K562 (cell line): Measurements from ENCODE around the gene GP1BB. TPM values are rescaled to one million over a fixed set of nuclear protein-coding genes. Genes with fewer than 3 reads are reported as not detected.

Experiments used
- ATAC-seq: fragments of 200-7000 bp; cut with Tn5 transposase; 3 replicates; pipeline ENCODE4 v1.9.1; 2020; ENCODE audit warnings: moderate library complexity
- BruUV-seq: library from RNA; stranded (reverse); fragments of 400-500 nt; replicated peaks from 2 replicates; lab custom pipeline; 2021; lab: Mats Ljungman, UMichigan
- CTCF ChIA-PET: fragments of 300-600 bp; formaldehyde crosslinking; extraction: SDS; loops from one replicate; lab custom pipeline; 2021; ENCODE audit warnings: low intra/inter-chr PET ratio; lab: Yijun Ruan, JAX
- POLR2A ChIA-PET: fragments of 300-600, 350-650 bp; sonication (Branson Sonifier 250); formaldehyde crosslinking; extraction: SDS; loops from one replicate; lab custom pipeline; 2021; ENCODE audit warnings: antibody characterized with exemption, inconsistent platforms; lab: Yijun Ruan, JAX
- DNase-seq, 4 experiments: peaks; one replicate each; pipeline versions ENCODE4 v3.0.0 to v3.0.0-alpha.2; 2011 to 2018; ENCODE audit warnings: low spot score in 3 of 4, mixed read lengths in 3 of 4; ENCODE audit errors: extremely low read depth in 1 of 4
- FAIRE-seq: peaks from 2 replicates; lab custom pipeline; 2011; peaks lifted over from hg19 to GRCh38; lab: Jason Lieb, UNC
- H2AFZ ChIP-seq: 2 replicates; pipeline ENCODE4 v1.6.0; 2011; ENCODE audit warnings: low read depth, low read length, control low read depth, inconsistent platforms
- H3K27ac ChIP-seq: fragments of 200-600 bp; 3 replicates; pipeline ENCODE4 v1.8.0; 2011; ENCODE audit warnings: low read depth, mild to moderate bottlenecking, control low read depth, inconsistent platforms, low read length, moderate library complexity, mixed read lengths; ENCODE audit errors: extremely low read depth
- H3K27me3 ChIP-seq, 2 experiments: fragments of 300-600 bp in 1 of 2; 2 replicates in 1 of 2; 3 replicates in 1 of 2; pipeline versions ENCODE4 v1.6.0 to v1.8.0; 2011; ENCODE audit warnings: inconsistent platforms in 2 of 2, low read length in 2 of 2, mild to moderate bottlenecking in 1 of 2, mixed read lengths in 1 of 2, moderate library complexity in 1 of 2; ENCODE audit not compliant: control insufficient read depth in 2 of 2, insufficient read depth in 2 of 2
- H3K36me3 ChIP-seq: fragments of 300-600 bp; 3 replicates; pipeline ENCODE4 v1.8.0; 2011; ENCODE audit warnings: mild to moderate bottlenecking, low read length, inconsistent platforms; ENCODE audit not compliant: control insufficient read depth, insufficient read depth
- H3K4me1 ChIP-seq, 2 experiments: fragments of 200-600 bp in 1 of 2; replicated peaks in 1 of 2; 2 replicates in 1 of 2; 3 replicates in 1 of 2; pipeline versions ENCODE4 v1.5.1 to v1.8.0; 2011; ENCODE audit warnings: inconsistent platforms in 2 of 2, low read length in 2 of 2, mild to moderate bottlenecking in 1 of 2, mixed read lengths in 1 of 2, moderate library complexity in 1 of 2; ENCODE audit not compliant: control insufficient read depth in 2 of 2, insufficient read depth in 2 of 2
- H3K4me2 ChIP-seq: 2 replicates; pipeline ENCODE4 v1.6.1; 2011; ENCODE audit warnings: low read length, control low read depth, inconsistent platforms, mixed read lengths; ENCODE audit not compliant: insufficient read depth
- H3K4me3 ChIP-seq: fragments of 200-600 bp; sonication (generic), shearing (Covaris generic); 2 replicates; pipeline ENCODE4 v1.5.1; 2016; ENCODE audit warnings: control low read depth, inconsistent platforms
- H3K79me2 ChIP-seq: fragments of 200-600 bp; 3 replicates; pipeline ENCODE4 v1.8.0; 2011; ENCODE audit warnings: low read length, inconsistent platforms; ENCODE audit not compliant: control insufficient read depth, insufficient read depth
- H3K9ac ChIP-seq, 2 experiments: 2 replicates each; pipeline versions ENCODE4 v1.6.0 to v1.6.1; 2011; ENCODE audit warnings: low read depth in 2 of 2, low read length in 2 of 2, control low read depth in 1 of 2, inconsistent platforms in 1 of 2, mild to moderate bottlenecking in 1 of 2, mixed read lengths in 1 of 2; ENCODE audit not compliant: insufficient read depth in 1 of 2
- H3K9me1 ChIP-seq: one replicate; pipeline ENCODE4 v1.6.0; 2011; ENCODE audit warnings: inconsistent platforms, mild to moderate bottlenecking, low read length, moderate library complexity; ENCODE audit not compliant: control insufficient read depth, insufficient read depth
- H3K9me3 ChIP-seq: replicated peaks from 2 replicates; pipeline ENCODE4 v1.5.1; 2011; ENCODE audit warnings: low read depth, low read length, inconsistent platforms; ENCODE audit not compliant: control insufficient read depth, insufficient read depth
- H4K20me1 ChIP-seq: replicated peaks from 2 replicates; pipeline ENCODE4 v1.6.1; 2011; ENCODE audit warnings: low read length, inconsistent platforms, mixed read lengths; ENCODE audit not compliant: control insufficient read depth, insufficient read depth
- CAMTA2 ChIP-seq: fragments of 250-450 bp; sonication (Bioruptor Pico); conservative IDR thresholded peaks from 2 replicates; pipeline ENCODE4 v1.5.1; 2022
- CBX1 ChIP-seq: sonication (generic); IDR thresholded peaks from 2 replicates; pipeline ENCODE4 v1.6.1; 2016; ENCODE audit warnings: antibody characterized with exemption, low read depth, mild to moderate bottlenecking
- CXXC5 ChIP-seq: fragments of 250-450 bp; sonication (Bioruptor Pico); IDR thresholded peaks from 2 replicates; pipeline ENCODE4 v1.8.0; 2022; ENCODE audit warnings: inconsistent platforms, mild to moderate bottlenecking, moderate library complexity
- HDAC3 ChIP-seq: fragments of 450-650 bp; IDR thresholded peaks from 2 replicates; pipeline ENCODE4 v1.6.1; 2018; ENCODE audit warnings: borderline replicate concordance, mild to moderate bottlenecking, moderate library complexity; ENCODE audit not compliant: partially characterized antibody
- JUND ChIP-seq, 2 experiments: IDR thresholded peaks; 2 replicates in 1 of 2; 3 replicates in 1 of 2; pipeline ENCODE4 v1.6.1; 2011; ENCODE audit warnings: borderline replicate concordance in 2 of 2, low read depth in 2 of 2, low read length in 2 of 2, improper control_type of control experiment in 1 of 2, missing biosample characterization in 1 of 2, missing genetic modification characterization in 1 of 2, missing genetic modification reagents in 1 of 2
- NFYB ChIP-seq: IDR thresholded peaks from 2 replicates; pipeline ENCODE4 v1.6.1; 2011; ENCODE audit warnings: mild to moderate bottlenecking, moderate library complexity; ENCODE audit not compliant: insufficient read length; ENCODE audit errors: extremely low read depth
- SAFB2 ChIP-seq: fragments of 200-400 bp; formaldehyde crosslinking; IDR thresholded peaks from 2 replicates; pipeline ENCODE4 v1.6.1; 2018; ENCODE audit warnings: borderline replicate concordance, low read length, low read depth, moderate library complexity; ENCODE audit not compliant: severe bottlenecking
- SMAD3 ChIP-seq: fragments of 450-650 bp; formaldehyde crosslinking; conservative IDR thresholded peaks from 2 replicates; pipeline ENCODE4 v1.4.0; 2020; ENCODE audit warnings: mild to moderate bottlenecking
- TARDBP ChIP-seq: fragments of 450-650 bp; IDR thresholded peaks from 2 replicates; pipeline ENCODE4 v1.6.1; 2016
- TBP ChIP-seq: optimal IDR thresholded peaks from 2 replicates; pipeline ENCODE3; 2011; ENCODE audit warnings: low read depth, low read length, improper control_type of control experiment
- ZNF584 ChIP-seq: fragments of 200-800 bp; sonication (Bioruptor generic); IDR thresholded peaks from 2 replicates; pipeline ENCODE4 v1.6.1; 2016; ENCODE audit warnings: low read depth, mild to moderate bottlenecking, missing genetic modification characterization, missing compliant biosample characterization
- ZNF586 ChIP-seq: fragments of 450-650 bp; formaldehyde crosslinking; conservative IDR thresholded peaks from 2 replicates; pipeline ENCODE4 v1.4.0; 2020; ENCODE audit warnings: mild to moderate bottlenecking, moderate library complexity
- WGBS: fragments of 100-300 bp; shearing (Covaris generic); methylation state at CpG from one replicate; pipeline ENCODE4 v1.1.6; 2016; ENCODE audit warnings: low coverage, mixed read lengths; ENCODE audit not compliant: insufficient coverage; ENCODE audit errors: missing lambda C conversion rate; 5-methylcytosine and 5-hydroxymethylcytosine counted together
- in situ Hi-C: fragments of 300-500 bp; cut with MboI; formaldehyde crosslinking; loops from 4 replicates; pipeline ENCODE4 v1.15.0; 2018; ENCODE audit warnings: inconsistent platforms, mixed read lengths
- intact Hi-C: fragments of 100-400 bp; cut with micrococcal nuclease; formaldehyde crosslinking; loops from 2 replicates; pipeline ENCODE4 v1.14.2; 2022
- polyA plus RNA-seq, 8 experiments: library from polyadenylated mRNA; depleted of rRNA in 4 of 8; stranded (reverse) in 5 of 8; unstranded in 3 of 8; fragments of >200 nt; fragmentation: Nextera tagmentation in 2 of 8; fragmentation: Illumina TruSeq in 1 of 8; extraction: Ambion mirVana in 2 of 8; extraction: Trizol in 1 of 8; gene quantifications; 2 replicates each; pipeline versions ENCODE4 v1.2.1 to v1.2.3, GENCODE V29; 2011 to 2014; ENCODE audit warnings: inconsistent platforms in 1 of 8, missing spikeins in 1 of 8
- total RNA-seq, 7 experiments: library from RNA; depleted of rRNA in 6 of 7; stranded (reverse); fragments of >200 nt in 6 of 7; fragmentation: Illumina TruSeq in 2 of 7; extraction: Trizol in 2 of 7; gene quantifications; 2 replicates each; pipeline versions ENCODE4 v1.2.1 to v1.2.3, GENCODE V29; 2011 to 2021; ENCODE audit warnings: low replicate concordance in 1 of 7
- TF ChIP-seq, protein P1 (sequence below): sonication (generic); formaldehyde crosslinking; IDR thresholded peaks from 2 replicates; pipeline ENCODE4 v1.8.0; 2022; ENCODE audit warnings: mild to moderate bottlenecking, missing genetic modification reagents
- TF ChIP-seq, protein P2 (sequence below), 2 experiments: fragments of 450-650 bp in 1 of 2; sonication (generic) in 1 of 2; formaldehyde crosslinking; conservative IDR thresholded peaks; 2 replicates each; pipeline versions ENCODE4 v1.4.0 to v1.8.1; 2020 to 2022; ENCODE audit warnings: mild to moderate bottlenecking in 1 of 2, missing genetic modification reagents in 1 of 2

Gene GP1BB
- total and polyA plus RNA-seq, 9 of the 15 experiments (the other 6 are each of a cell fraction or from before 2014, with no cell fraction given): 0.69 to 162 (median 2.8) TPM

DNA sequence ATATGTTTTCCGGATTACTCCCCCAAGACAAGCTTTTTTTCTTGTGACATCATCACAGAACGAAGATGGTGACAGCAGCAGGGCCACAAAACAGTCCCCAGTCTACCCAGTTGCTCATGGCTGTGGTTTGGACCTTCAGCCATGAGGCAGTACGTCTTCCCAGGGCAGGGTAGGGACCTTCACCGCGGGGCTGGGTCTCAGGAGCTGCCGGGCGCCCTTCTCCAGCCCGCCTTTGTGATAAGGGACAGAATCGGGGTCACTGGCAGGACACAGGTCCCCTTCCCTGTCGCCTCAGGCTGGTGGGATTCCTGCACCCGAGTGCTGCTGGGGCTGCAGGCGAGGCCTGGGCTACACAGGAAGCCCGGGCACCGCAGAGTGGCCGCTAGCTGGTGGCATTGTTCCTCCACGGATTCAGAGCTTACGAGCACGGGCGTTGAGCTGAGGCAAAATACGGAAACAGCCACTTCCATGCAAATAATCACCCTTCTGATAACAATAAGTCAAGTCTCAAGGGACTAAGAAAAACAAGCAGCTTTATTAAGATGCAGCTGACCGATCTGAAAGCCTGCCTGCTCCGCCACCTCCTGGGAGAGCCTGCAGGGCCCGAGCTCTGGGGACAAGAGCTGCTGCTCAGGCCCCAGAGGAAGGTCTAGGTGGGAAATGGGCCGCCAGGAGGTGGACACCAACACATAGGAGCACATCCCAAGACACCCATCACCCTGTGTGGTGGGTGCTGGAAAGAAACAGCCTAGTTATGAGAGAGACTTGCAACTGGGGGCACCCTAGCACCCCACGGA, 49.5 kb downstream of the GP1BB start:
- Histone ChIP-seq H3K4me2 (peak overlapping the region; percentile 36), H3K9ac (peak overlapping the region; percentile 12 to 90; a peak in 3 of 4 replicates), H2AFZ (peak overlapping the region; percentile 87), H3K27ac (peak overlapping the region; percentile 11; the same call in 1 of the 3 replicates), H3K9me1 (no peaks in the 10 kb centered on the region), H3K9me3 (no peaks in the 10 kb centered on the region), H3K36me3 (no peaks in the 10 kb centered on the region), H3K27me3 (peaks cover 0 to 9% of the 10 kb centered on the region in 2 experiments; a peak in 2 of 5 replicates), H3K4me1 (peaks cover 38 to 76% of the 10 kb centered on the region in 2 experiments), H3K79me2 (no peaks in the 10 kb centered on the region), H3K4me3 (no peak overlapping the region), H4K20me1 (0 out of 2 replicates have a peak, but pooled peaks cover 3% of the 10 kb centered on the region)
- ChIA-PET POLR2A (interaction anchor here (0.6 to 12.4 kb wide), 24 partner anchors 10 to 1273 kb away, joined by 3 to 205 read pairs (median 4); partner anchors contain the start of genes GNB1L, LRRC74B, RTL10 and TANGO2), CTCF (interaction anchor here (0.6 to 0.7 kb wide), 2 partner anchors 16 to 355 kb away, joined by 3 to 4 read pairs; no protein-coding TSS in a partner anchor)
- in situ Hi-C loops (no loop called here), intact Hi-C loops (no loop called here)
- ATAC-seq (peak; percentile 54), FAIRE-seq (no peak), DNase-seq (peak; percentile 65 to 73 (median 69))
- 32% methylated on average over 25 of the region's 25 CpGs for WGBS
- BruUV-seq: no TSS peak
- no peak for TF ChIP-seq HDAC3
- TF ChIP-seq, protein P1, sequence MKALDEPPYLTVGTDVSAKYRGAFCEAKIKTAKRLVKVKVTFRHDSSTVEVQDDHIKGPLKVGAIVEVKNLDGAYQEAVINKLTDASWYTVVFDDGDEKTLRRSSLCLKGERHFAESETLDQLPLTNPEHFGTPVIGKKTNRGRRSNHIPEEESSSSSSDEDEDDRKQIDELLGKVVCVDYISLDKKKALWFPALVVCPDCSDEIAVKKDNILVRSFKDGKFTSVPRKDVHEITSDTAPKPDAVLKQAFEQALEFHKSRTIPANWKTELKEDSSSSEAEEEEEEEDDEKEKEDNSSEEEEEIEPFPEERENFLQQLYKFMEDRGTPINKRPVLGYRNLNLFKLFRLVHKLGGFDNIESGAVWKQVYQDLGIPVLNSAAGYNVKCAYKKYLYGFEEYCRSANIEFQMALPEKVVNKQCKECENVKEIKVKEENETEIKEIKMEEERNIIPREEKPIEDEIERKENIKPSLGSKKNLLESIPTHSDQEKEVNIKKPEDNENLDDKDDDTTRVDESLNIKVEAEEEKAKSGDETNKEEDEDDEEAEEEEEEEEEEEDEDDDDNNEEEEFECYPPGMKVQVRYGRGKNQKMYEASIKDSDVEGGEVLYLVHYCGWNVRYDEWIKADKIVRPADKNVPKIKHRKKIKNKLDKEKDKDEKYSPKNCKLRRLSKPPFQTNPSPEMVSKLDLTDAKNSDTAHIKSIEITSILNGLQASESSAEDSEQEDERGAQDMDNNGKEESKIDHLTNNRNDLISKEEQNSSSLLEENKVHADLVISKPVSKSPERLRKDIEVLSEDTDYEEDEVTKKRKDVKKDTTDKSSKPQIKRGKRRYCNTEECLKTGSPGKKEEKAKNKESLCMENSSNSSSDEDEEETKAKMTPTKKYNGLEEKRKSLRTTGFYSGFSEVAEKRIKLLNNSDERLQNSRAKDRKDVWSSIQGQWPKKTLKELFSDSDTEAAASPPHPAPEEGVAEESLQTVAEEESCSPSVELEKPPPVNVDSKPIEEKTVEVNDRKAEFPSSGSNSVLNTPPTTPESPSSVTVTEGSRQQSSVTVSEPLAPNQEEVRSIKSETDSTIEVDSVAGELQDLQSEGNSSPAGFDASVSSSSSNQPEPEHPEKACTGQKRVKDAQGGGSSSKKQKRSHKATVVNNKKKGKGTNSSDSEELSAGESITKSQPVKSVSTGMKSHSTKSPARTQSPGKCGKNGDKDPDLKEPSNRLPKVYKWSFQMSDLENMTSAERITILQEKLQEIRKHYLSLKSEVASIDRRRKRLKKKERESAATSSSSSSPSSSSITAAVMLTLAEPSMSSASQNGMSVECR (CRISPR knock-in tag): no peak
- no peak for TF ChIP-seq SAFB2
- peak; percentile 38 for TF ChIP-seq CXXC5 (CRISPR knock-in tag)
- TF ChIP-seq ZNF584: peak; percentile 73; the same call in 1 of the 2 replicates
- TF ChIP-seq TARDBP: no peak
- no peak for TF ChIP-seq CBX1
- no peak for TF ChIP-seq ZNF586 (CRISPR knock-in tag)
- TF ChIP-seq TBP: peak; percentile 40
- peak; percentile 72 for TF ChIP-seq JUND (IDR thresholded peaks at IDR 0.05; ENCODE audit: borderline replicate concordance, low read depth, low read length)
- TF ChIP-seq JUND (tag; IDR thresholded peaks at IDR 0.05; ENCODE audit: borderline replicate concordance, low read depth, low read length): peak; percentile 67; the same call in 1 of the 3 replicates
- peak; percentile 52; the same call in 1 of the 2 replicates for TF ChIP-seq SMAD3 (CRISPR knock-in tag)
- TF ChIP-seq NFYB: no peak
- no peak; the same call in 1 of the 2 replicates for TF ChIP-seq CAMTA2 (CRISPR knock-in tag)
- TF ChIP-seq, protein P2, sequence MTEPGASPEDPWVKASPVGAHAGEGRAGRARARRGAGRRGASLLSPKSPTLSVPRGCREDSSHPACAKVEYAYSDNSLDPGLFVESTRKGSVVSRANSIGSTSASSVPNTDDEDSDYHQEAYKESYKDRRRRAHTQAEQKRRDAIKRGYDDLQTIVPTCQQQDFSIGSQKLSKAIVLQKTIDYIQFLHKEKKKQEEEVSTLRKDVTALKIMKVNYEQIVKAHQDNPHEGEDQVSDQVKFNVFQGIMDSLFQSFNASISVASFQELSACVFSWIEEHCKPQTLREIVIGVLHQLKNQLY (CRISPR knock-in tag; conservative IDR thresholded peaks at IDR 0.05): peak in 1 of 2 experiments; percentile 91; a peak in 1 of 4 replicates
